NCI-H146 treated with DMSO at 0.1 percent for 48 hours (cell line): ENCODE results near the gene ICAM3.
"Not testable (repeated sequence)": the region's sequence is repeated elsewhere in the genome, so short reads cannot be mapped to it uniquely, and the experiment has no call there.

Source experiments
- DNase-seq: peaks from one replicate; lab custom pipeline; 2025; ENCODE audit not compliant: unreplicated experiment; lab: John Stamatoyannopoulos, UW

The ICAM3 gene

GRCh38 chr19:10346509-10346908 lies 7.1 kb upstream of the ICAM3 start:
- no peak for DNase-seq

DNA sequence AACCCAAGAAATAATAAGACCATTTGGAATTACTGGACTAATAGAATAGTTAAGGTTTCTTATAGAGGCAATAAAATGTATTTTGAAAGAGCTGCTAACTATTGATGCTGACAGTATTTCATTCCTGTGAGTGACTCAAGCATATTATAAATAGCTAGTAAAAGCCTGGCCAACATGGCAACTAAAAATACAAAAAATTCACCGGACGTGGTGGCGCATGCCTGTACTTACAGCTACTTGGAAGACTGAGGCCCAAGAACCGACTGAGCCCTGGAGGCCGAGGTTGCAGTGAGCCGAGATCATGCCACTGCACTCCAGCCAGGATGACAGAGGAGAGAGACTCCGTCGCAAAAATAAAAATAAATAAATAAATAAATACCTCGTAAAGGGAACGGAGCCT lies 5.4 kb upstream of the ICAM3 start:
- DNase-seq = no peak

DNA sequence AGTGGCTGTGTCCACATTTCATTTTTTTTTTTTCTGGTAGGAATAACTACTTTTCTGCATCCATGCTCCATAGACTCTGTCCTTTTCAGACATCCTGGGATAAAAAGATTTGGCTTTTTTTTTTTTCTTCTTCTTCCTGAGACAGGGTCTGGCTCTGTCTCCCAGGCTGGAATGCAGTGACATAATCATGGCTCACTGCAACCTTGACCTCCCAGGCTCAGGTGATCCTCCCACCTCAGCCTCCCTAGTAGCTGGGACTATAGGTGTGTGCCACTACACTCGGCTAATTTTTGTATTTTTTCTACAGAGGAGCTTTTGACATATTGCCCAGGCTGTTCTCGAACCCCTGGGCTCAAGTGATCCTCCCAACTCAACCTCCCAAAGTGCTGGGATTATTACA lies 4.1 kb upstream of the ICAM3 start:
- DNase-seq = no peak

DNA sequence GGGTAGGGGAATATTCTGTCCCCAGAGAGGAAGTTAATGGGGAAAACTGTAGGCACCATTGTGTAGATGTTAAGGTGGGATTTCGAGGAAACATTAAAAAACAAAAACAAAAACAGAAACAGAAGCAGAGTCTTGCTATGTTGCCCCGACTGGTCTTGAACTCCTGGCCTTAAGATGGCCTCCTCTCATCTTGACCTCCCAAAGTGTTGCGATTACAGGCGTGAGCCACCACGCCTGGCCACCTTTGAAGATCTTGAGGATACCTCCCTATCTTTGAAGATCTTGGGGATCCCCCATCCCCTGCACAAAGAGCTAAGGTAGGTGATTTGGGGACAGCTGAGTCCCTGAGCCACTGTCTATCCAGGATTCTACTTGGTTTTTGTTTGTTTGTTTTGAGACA lies 553 bp upstream of the ICAM3 start:
- DNase-seq = no peak

GRCh38 chr19:10338940-10339339 lies 484 bp downstream of the ICAM3 start:
- DNase-seq = no peak

GRCh38 chr19:10336725-10337124 lies 2.7 kb downstream of the ICAM3 start:
- not testable (repeated sequence) for DNase-seq

DNA sequence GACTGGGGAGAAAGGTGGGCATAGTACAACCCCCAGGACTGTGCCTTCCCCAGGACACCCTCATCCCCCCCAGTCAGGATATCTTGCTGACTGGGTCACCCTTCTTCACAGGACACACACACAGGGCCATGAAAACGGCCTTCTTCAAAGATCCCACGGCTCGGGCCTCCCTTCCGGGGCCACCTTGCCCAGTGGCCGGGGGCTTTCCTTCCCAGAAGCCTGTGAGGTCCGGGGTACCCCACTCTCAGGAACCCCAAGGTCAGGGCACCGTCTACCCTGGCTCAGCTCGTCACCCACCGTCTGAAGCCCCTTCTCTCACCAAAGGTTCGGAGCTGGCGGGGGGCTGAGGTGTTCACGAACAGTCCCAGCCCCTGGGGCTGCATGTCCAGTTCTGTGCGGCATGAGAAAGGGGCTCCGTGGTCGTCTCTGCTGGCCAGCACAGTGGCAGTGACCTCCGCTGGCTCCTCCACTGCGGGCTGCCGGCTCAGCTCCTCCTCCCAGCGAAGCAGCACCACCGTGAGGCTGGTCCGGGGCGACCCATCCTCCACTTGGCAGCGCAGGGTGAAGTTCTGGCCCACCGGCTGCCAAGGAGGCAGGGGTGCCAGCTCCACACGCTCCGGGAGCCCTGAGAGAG lies 4.0 kb downstream of the ICAM3 start:
- DNase-seq = no peak

DNA sequence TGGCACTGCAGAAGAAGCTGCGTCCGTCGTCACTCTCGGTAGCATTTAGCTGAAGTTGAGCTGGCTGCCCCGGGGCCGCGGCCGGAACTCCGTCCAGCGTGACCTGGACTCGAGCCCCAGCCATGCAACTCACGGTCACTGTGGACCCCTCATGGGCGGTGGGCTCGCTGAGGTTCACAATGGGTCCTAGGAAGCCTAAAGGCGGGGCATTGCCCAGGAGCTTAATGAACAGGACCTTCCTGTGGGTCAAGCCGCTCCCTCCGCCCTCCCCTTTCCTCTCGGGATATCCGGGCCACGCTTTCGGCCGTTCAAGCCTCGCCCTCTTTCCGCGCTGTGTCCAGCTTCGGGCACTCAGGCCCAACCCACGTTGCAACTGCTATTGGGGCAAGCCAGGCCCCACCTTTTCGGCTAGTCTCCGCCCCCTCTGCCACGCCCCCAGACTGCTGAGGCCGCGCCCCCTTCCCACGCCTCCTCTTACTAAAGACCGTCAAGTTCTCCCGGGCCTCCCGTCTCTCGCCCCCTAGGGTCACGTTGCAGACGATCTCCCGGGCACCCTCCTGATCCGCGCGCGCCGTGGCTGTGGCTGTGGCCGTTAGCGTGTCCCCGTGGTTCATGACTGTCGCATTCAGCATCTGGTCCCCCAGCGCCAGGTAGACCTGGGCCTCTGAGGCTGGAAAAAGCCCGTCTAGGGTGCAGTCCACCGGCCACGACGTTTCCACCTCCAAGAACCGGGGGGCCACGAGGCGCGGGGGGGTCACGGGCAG lies 4.7 kb downstream of the ICAM3 start:
- peak; percentile 74 for DNase-seq

GRCh38 chr19:10333758-10334587 lies 5.5 kb downstream of the ICAM3 start:
- DNase-seq = no peak

GRCh38 chr19:10332965-10333757 lies 6.3 kb downstream of the ICAM3 start, which contains the start of gene RAVER1:
RAVER1 (minus strand) TSS chr19:10333529; CDS start chr19:10333507, 22 bp downstream.
- DNase-seq = peak; percentile 94

GRCh38 chr19:10332158-10332964 lies 7.1 kb downstream of the ICAM3 start:
- DNase-seq = no peak

GRCh38 chr19:10329555-10329954 lies 9.9 kb downstream of the ICAM3 start:
- no peak for DNase-seq

DNA sequence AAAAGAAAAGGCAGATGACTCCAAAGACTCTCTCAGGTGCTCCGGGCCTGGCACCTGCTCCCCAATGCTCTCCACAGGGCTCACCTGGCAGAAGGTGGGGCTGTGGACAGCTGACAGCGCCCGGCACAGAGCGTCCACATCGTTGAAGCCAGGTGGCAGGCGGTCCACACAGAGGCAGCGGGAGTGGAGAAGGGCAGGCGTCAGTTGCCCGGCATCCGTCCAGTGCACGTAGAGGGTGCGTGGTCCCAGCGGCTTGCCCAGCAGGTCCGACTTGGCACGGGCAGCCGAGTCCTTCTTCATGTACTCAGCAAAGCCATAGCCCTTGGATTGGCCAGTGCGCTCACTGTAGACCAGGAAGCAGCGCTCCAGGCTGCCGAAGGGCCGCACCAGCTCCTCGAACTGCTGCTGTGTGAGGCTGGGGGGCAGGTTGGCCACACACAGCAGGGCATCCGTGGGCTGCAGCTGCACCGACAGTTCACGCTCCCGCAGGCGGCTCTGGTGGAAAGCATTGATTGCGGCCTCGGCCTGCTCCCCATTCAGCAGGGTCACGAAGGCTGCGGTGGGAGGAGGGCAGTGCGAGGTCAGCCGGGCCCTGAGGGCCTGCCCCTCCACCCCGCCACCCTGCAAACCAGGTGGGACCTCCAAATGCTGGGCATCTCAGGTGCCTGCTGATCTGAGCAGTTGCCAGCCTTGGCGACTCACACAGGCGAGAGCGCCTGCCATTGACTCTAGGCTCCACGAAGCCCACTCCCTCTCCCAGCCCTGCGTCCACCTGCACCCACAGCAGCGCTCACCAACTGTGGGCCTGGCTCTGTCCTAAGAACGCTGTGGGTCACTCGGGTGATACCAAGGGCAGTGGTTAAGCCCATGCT lies 10.6 kb downstream of the ICAM3 start:
- no peak for DNase-seq

- no peak for DNase-seq
Measured at GRCh38 chr19:10327793-10328192, 11.6 kb downstream of the ICAM3 start.

GRCh38 chr19:10325732-10326131 lies 13.7 kb downstream of the ICAM3 start:
- no peak for DNase-seq

- DNase-seq = no peak
Measured at GRCh38 chr19:10321874-10322835, 17.3 kb downstream of the ICAM3 start.

- no peak for DNase-seq
Measured at GRCh38 chr19:10321417-10321797, 18.0 kb downstream of the ICAM3 start.
